ENCODE results near the gene OPRD1. TPM values are rescaled to one million over a fixed set of nuclear protein-coding genes. Genes with fewer than 3 reads are reported as not detected.
"Not testable (repeated sequence)": the region's sequence is repeated elsewhere in the genome, so short reads cannot be mapped to it uniquely, and the experiment has no call there.

Gene OPRD1
- total RNA-seq, 2 experiments from 2014 or later = not detected

GRCh38 chr1:28828227-28828858 is 16.4 kb downstream of the OPRD1 start:
- H3K4me3 Mint-ChIP-seq; DNase-seq; ATAC-seq; H3K27ac Mint-ChIP-seq; H3K36me3 Mint-ChIP-seq (ENCODE audit: low read depth); POLR2A ChIA-PET; H3K4me1 Mint-ChIP-seq (ENCODE audit: low read depth); H3K9me3 Mint-ChIP-seq (ENCODE audit: insufficient read depth): not testable (repeated sequence)
- H3K27me3 Mint-ChIP-seq (ENCODE audit: low read depth) = peaks cover 11% of the 10 kb centered on the region
- CTCF ChIA-PET = interaction anchor here (1.9 kb wide), 1 partner anchor 49 kb away, joined by 7 read pairs; no protein-coding TSS in a partner anchor

GRCh38 chr1:28830814-28831213 is 18.8 kb downstream of the OPRD1 start:
- ChIA-PET POLR2A (no interaction called here), CTCF (no interaction called here)
- H3K4me1 Mint-ChIP-seq (ENCODE audit: low read depth) = no peaks in the 10 kb centered on the region
- H3K27me3 Mint-ChIP-seq (ENCODE audit: low read depth) = peaks cover 11% of the 10 kb centered on the region
- no peak for ATAC-seq
- no peak for DNase-seq
- H3K9me3 Mint-ChIP-seq (ENCODE audit: insufficient read depth) = no peaks in the 10 kb centered on the region
- H3K36me3 Mint-ChIP-seq (ENCODE audit: low read depth) = no peaks in the 10 kb centered on the region
- H3K27ac Mint-ChIP-seq = no peak overlapping the region
- no peak overlapping the region for H3K4me3 Mint-ChIP-seq

DNA sequence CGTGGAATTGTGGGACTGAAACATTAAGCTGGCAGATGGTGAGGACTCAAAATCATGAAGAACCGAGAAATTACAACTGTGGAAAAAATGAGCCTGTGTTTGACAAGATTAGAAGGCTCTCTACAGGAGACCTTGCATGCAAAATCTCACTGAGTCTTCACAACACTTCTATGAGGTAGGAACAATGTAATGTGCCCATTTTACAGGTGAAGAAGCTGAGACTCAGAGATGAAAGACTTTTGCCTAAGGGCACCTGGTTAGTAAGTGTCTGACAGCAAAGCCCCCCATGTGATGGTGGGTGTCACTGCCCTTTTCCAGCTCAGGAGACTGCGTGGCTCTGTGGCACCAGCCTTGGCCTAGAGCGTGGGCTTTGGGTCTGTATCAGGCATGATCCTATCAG is 21.0 kb downstream of the OPRD1 start:
- ChIA-PET POLR2A (interaction anchor here (0.5 to 0.6 kb wide), 2 partner anchors 146 to 192 kb away, joined by 3 read pairs; no protein-coding TSS in a partner anchor), CTCF (interaction anchor here (0.7 kb wide), 1 partner anchor 44 kb away, joined by 3 read pairs; no protein-coding TSS in a partner anchor)
- no peak for ATAC-seq
- peaks cover 12% of the 10 kb centered on the region for H3K27me3 Mint-ChIP-seq (ENCODE audit: low read depth)
- H3K27ac Mint-ChIP-seq = no peak overlapping the region
- no peak overlapping the region for H3K4me3 Mint-ChIP-seq
- H3K9me3 Mint-ChIP-seq (ENCODE audit: insufficient read depth) = no peaks in the 10 kb centered on the region
- H3K36me3 Mint-ChIP-seq (ENCODE audit: low read depth) = no peaks in the 10 kb centered on the region
- H3K4me1 Mint-ChIP-seq (ENCODE audit: low read depth) = no peaks in the 10 kb centered on the region
- no peak for DNase-seq

- Mint-ChIP-seq H3K36me3 (ENCODE audit: low read depth) (no peaks in the 10 kb centered on the region), H3K4me1 (ENCODE audit: low read depth) (no peaks in the 10 kb centered on the region), H3K4me3 (no peak overlapping the region), H3K27ac (no peak overlapping the region), H3K9me3 (ENCODE audit: insufficient read depth) (no peaks in the 10 kb centered on the region), H3K27me3 (ENCODE audit: low read depth) (peaks cover 8% of the 10 kb centered on the region)
- ATAC-seq (no peak), DNase-seq (no peak)
- POLR2A ChIA-PET = interaction anchor here (0.5 to 0.6 kb wide), 2 partner anchors 146 to 193 kb away, joined by 3 read pairs; no protein-coding TSS in a partner anchor
- CTCF ChIA-PET = interaction anchor here (0.7 kb wide), 1 partner anchor 44 kb away, joined by 3 read pairs; no protein-coding TSS in a partner anchor
These were observed 21.4 kb downstream of the OPRD1 start for GRCh38 chr1:28833381-28833780.

DNA sequence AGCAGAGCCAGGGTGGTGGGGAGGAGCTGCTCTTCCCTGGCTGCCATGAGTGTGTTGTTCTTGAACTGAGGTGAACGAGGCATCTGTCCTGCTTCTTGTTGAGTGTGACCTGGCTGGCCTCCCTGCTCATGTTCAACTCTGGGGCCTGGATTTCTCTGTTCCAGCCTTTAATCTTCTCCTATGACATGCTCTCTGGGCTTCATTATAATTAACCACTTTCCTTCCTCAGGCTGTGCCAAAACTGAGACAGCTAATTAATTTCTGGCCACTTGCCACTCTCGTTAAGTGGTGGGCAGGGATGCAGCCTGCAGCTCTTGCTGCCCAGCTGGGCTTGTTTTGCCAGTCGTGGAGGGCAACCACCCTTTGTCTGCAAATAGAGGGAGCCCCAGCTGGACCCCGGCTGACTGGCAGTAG is 23.3 kb downstream of the OPRD1 start:
- Mint-ChIP-seq H3K9me3 (ENCODE audit: insufficient read depth) (no peaks in the 10 kb centered on the region), H3K4me1 (ENCODE audit: low read depth) (no peaks in the 10 kb centered on the region), H3K27me3 (ENCODE audit: low read depth) (peaks cover 5% of the 10 kb centered on the region), H3K36me3 (ENCODE audit: low read depth) (no peaks in the 10 kb centered on the region), H3K27ac (no peak overlapping the region), H3K4me3 (no peak overlapping the region)
- no peak for DNase-seq
- no peak for ATAC-seq
- ChIA-PET CTCF (interaction anchor here (1.0 kb wide), 1 partner anchor 50 kb away, joined by 3 read pairs; no protein-coding TSS in a partner anchor), POLR2A (no interaction called here)

- no peak overlapping the region for H3K27ac Mint-ChIP-seq
- H3K9me3 Mint-ChIP-seq (ENCODE audit: insufficient read depth) = no peaks in the 10 kb centered on the region
- ATAC-seq (no peak), DNase-seq (no peak)
- H3K4me1 Mint-ChIP-seq (ENCODE audit: low read depth) = no peaks in the 10 kb centered on the region
- no peak overlapping the region for H3K4me3 Mint-ChIP-seq
- ChIA-PET CTCF (no interaction called here), POLR2A (no interaction called here)
- H3K27me3 Mint-ChIP-seq (ENCODE audit: low read depth) = peaks cover 5% of the 10 kb centered on the region
- no peaks in the 10 kb centered on the region for H3K36me3 Mint-ChIP-seq (ENCODE audit: low read depth)
These were observed 24.5 kb downstream of the OPRD1 start for GRCh38 chr1:28836421-28836956.

- H3K4me1 Mint-ChIP-seq (ENCODE audit: low read depth) = peaks cover 6% of the 10 kb centered on the region
These were observed 29.1 kb downstream of the OPRD1 start for GRCh38 chr1:28840928-28841544.

GRCh38 chr1:28845786-28846543 is 34.0 kb downstream of the OPRD1 start:
- ChIA-PET POLR2A (no interaction called here), CTCF (interaction anchor here (1.1 to 1.6 kb wide), 2 partner anchors 36 to 61 kb away, joined by 4 read pairs; no protein-coding TSS in a partner anchor)
- DNase-seq (no peak), ATAC-seq (no peak)
- peaks cover 8% of the 10 kb centered on the region for H3K4me1 Mint-ChIP-seq (ENCODE audit: low read depth)
- no peaks in the 10 kb centered on the region for H3K9me3 Mint-ChIP-seq (ENCODE audit: insufficient read depth)
- no peak overlapping the region for H3K4me3 Mint-ChIP-seq
- H3K27me3 Mint-ChIP-seq (ENCODE audit: low read depth) = no peaks in the 10 kb centered on the region
- H3K27ac Mint-ChIP-seq = peak overlapping the region; percentile 5
- H3K36me3 Mint-ChIP-seq (ENCODE audit: low read depth) = no peaks in the 10 kb centered on the region

More at GRCh38 chr1:28840928-28841544, 29.1 kb downstream of the OPRD1 start:
- ATAC-seq = no peak
- H3K4me3 Mint-ChIP-seq = no peak overlapping the region
- H3K27me3 Mint-ChIP-seq (ENCODE audit: low read depth) = peaks cover 5% of the 10 kb centered on the region
- DNase-seq = no peak
- H3K27ac Mint-ChIP-seq = no peak overlapping the region
- no peaks in the 10 kb centered on the region for H3K36me3 Mint-ChIP-seq (ENCODE audit: low read depth)
- H3K9me3 Mint-ChIP-seq (ENCODE audit: insufficient read depth) = no peaks in the 10 kb centered on the region
- ChIA-PET CTCF (interaction anchor here (1.1 kb wide), 1 partner anchor 41 kb away, joined by 3 read pairs; no protein-coding TSS in a partner anchor), POLR2A (no interaction called here)

DNA sequence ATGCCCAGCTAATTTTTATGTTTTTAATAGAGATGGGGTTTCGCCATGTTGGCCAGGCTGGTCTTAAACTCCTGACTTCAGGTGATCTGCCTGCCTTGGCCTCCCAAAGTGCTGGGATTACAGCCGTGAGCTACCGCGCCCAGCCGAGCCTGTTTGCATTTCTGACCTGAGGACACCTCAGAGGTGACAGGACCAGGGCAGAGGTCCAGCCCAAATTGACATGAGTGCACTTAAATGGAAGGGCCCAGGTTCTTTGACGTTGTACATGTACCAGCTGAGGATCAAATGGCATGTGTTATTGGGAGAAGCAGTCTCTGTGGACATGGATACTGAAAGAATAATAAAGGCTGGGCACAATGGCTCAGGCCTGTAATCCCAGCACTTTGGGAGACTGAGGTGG is 35.2 kb downstream of the OPRD1 start:
- H3K27ac Mint-ChIP-seq; ATAC-seq; H3K9me3 Mint-ChIP-seq (ENCODE audit: insufficient read depth); H3K4me3 Mint-ChIP-seq; POLR2A ChIA-PET; H3K4me1 Mint-ChIP-seq (ENCODE audit: low read depth); DNase-seq; H3K27me3 Mint-ChIP-seq (ENCODE audit: low read depth); H3K36me3 Mint-ChIP-seq (ENCODE audit: low read depth): not testable (repeated sequence)
- CTCF ChIA-PET = interaction anchor here (1.6 kb wide), 1 partner anchor 35 kb away, joined by 4 read pairs; no protein-coding TSS in a partner anchor

DNA sequence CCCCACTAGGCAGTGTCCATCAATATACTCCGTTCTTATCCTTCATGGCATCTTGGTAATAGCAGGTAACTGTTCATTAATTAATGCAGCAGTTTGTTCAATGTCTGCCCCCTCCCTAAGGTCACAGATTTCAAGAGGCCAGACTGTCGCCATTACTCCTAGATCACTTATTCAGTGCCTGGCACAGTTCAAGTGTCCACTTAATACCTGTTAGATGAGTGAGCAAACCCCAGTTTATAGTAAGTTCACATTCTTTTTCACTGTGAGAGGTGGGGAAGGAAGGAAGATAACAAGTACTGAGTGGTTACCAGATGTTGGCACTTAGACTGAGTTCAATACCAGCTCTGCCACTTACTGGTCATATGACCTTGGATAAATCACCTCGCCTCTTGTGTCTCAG is 36.4 kb downstream of the OPRD1 start:
- CTCF ChIA-PET = no interaction called here
- no peaks in the 10 kb centered on the region for H3K9me3 Mint-ChIP-seq (ENCODE audit: insufficient read depth)
- H3K4me3 Mint-ChIP-seq = no peak overlapping the region
- ATAC-seq (no peak), DNase-seq (no peak)
- POLR2A ChIA-PET = no interaction called here
- peaks cover 1% of the 10 kb centered on the region for H3K27me3 Mint-ChIP-seq (ENCODE audit: low read depth)
- H3K4me1 Mint-ChIP-seq (ENCODE audit: low read depth) = peaks cover 8% of the 10 kb centered on the region
- no peak overlapping the region for H3K27ac Mint-ChIP-seq
- no peaks in the 10 kb centered on the region for H3K36me3 Mint-ChIP-seq (ENCODE audit: low read depth)

- ChIA-PET CTCF (interaction anchor here (1.0 to 2.8 kb wide), 2 partner anchors 24 to 68 kb away, joined by 3 to 11 read pairs; no protein-coding TSS in a partner anchor), POLR2A (no interaction called here)
- Mint-ChIP-seq H3K36me3 (ENCODE audit: low read depth) (no peaks in the 10 kb centered on the region), H3K27me3 (ENCODE audit: low read depth) (peaks cover 9% of the 10 kb centered on the region), H3K9me3 (ENCODE audit: insufficient read depth) (no peaks in the 10 kb centered on the region), H3K4me1 (ENCODE audit: low read depth) (peaks cover 7% of the 10 kb centered on the region), H3K27ac (no peak overlapping the region), H3K4me3 (no peak overlapping the region)
- ATAC-seq = no peak
- no peak for DNase-seq
These were observed 41.2 kb downstream of the OPRD1 start for GRCh38 chr1:28853093-28853742.
